ENCODE measurements around the gene GOLT1A.
"Not testable (repeated sequence)": the region's sequence is repeated elsewhere in the genome, so short reads cannot be mapped to it uniquely, and the experiment has no call there.

GOLT1A gene

GRCh38 chr1:204246876-204247275 lies 33.1 kb upstream of the GOLT1A start:
- DNase-seq: no peak

GRCh38 chr1:204242920-204243319 lies 29.1 kb upstream of the GOLT1A start:
- DNase-seq: no peak

DNA sequence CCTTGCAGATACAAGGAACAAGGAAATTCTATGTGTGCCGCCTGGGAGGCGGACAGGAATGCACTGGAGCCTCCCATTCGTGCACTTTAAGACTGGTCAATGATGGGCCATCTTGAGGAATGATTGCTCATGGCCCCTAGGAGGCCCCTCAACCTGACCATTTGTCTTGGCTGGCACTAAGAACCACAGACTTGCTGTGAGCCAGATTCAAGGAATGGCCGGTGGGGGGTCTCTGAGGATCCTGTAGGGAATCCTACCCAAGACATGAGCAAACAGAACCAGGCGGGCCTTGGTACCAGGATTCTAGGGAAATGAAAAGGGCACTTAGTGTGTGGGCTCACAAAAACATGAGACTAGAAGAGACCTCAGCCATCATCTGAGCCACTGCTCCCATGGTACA lies 28.1 kb upstream of the GOLT1A start:
- DNase-seq: no peak

DNA sequence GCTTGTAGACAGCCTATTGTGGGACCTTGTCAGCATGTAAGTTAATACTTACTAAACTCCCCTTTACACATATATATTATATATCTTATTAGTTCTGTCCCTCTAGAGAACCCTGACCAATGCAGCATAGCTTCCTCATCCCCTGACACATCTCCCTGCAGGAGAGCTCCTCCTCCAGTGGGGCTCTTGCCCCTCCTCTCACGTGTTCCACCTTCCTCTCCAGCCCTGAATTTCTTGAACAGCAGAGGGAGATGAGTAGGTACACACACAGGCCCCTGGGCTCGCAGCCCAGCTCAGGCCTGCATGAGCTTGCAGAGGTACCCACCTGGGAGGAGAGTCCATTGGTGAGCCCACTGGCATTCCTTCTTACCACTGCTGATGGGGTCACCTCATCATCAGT lies 27.3 kb upstream of the GOLT1A start:
- no peak for DNase-seq

GRCh38 chr1:204240233-204240632 lies 26.4 kb upstream of the GOLT1A start:
- DNase-seq: no peak

DNA sequence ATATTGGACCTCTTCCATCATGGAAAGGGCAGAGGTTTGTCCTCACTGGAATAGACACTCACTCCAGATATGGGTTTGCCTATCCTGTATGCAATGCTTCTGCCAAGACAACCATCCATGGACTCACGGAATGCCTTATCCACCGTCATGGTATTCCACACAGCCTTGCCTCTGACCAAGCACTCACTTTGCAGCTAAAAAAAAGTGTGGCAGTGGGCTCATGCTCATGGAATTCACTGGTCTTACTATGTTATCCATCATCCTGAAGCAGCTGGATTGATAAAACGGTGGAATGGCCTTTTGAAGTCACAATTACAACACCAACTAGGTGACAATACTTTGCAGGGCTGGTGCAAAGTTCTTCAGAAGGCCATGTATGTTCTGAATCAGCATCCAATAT lies 25.6 kb upstream of the GOLT1A start:
- not testable (repeated sequence) for DNase-seq

GRCh38 chr1:204238520-204238919 lies 24.7 kb upstream of the GOLT1A start:
- DNase-seq: not testable (repeated sequence)

GRCh38 chr1:204237515-204237914 lies 23.7 kb upstream of the GOLT1A start:
- not testable (repeated sequence) for DNase-seq

- no peak for DNase-seq
Observed at GRCh38 chr1:204232526-204232925, 18.7 kb upstream of the GOLT1A start.

GRCh38 chr1:204230211-204230610 lies 16.4 kb upstream of the GOLT1A start:
- no peak for DNase-seq

- no peak for DNase-seq
Observed at GRCh38 chr1:204228896-204229295, 15.1 kb upstream of the GOLT1A start.

DNA sequence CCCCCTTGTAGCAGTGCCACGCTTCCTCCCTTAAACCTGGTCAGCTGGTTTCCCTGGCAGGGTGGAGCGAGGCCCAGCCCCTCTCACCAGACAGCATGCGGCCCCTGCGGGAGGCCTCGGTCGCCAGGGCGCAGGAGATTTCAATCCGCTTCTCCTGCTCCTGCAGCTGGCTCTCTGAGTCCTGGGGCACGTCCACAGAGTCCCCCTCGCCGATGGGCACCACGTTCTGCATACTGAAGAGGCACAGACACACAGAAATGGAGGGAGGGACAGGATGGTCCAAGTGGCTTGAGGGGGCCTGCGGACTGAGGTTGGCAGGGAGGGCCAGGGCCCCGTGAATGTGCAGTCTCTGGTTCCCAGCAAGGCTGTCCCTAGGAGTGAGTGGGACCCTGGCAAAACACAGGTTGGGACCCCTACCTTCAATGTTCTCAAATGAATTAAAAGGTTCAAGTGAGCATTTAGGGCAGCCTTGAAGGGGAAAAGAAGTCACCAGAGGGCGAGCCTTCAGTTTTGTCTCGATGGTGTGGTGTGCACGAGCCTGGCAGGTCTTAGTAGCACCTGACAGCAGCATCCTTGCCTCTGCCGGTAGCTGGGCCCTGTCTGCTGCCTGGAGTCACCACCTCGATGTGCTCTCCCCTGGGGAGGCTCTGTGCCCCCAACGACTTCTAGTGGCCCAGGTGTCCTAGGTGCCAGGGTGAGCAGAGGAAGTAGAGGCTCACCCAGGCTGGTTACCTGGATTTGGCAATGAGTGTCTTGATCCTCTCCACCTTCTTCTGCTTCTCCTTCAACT lies 14.4 kb upstream of the GOLT1A start:
- no peak for DNase-seq

- no peak for DNase-seq
Observed at GRCh38 chr1:204227351-204227750, 13.6 kb upstream of the GOLT1A start.

GRCh38 chr1:204225841-204226735 lies 12.3 kb upstream of the GOLT1A start:
- DNase-seq: no peak

DNA sequence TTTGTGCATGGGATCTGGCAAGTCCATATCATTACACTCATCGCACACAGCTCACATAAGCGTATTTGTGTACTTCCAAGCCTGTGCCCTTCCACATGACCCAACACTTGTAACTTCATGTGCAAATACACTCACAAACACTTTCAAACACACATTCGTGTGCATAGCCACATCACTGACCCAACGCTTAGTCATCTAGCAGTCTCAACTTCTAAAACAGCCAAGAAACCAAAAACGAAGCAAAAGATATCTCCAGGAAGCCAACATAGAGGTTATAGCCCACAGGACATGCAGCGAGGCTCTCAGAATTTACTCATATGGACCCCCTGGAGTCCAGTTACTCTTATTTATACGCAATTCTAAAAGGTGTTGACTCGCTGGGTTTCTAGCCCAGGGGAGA lies 10.9 kb upstream of the GOLT1A start:
- no peak for DNase-seq

DNA sequence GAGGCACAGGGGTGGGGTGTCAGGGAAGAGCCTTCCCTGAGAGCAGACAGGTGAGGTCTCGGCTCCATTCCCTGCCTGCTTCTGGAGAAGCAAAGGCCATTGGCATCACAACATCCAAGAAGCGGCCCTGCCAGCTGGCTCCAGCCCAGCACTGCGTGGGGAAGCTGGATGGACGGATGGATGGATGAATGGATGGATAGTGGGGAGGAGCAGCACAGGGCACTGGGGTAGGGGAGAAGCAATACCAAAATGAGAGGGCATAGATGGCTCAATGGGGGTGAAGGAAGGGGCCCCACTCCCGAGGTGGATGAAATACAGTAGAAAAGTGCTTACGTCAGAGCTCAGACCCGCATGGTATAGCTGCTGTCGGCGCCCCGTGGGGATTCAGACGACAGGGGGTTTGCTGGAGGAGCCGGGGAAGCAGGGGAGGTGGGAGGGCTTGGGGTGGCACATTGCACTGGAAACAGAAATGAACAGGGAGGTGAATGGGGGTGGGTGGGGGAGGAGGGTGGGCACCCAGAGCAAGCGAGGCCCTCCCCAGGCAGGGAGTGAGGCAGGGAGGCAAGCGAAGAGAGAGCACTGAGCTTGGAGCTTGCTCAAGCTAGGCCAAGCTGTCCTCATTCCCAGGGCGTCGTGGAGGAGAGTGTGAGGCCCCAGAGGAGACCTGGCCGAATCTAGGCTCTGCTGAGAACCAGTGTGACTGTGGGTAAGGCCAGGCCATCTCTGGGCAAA lies 9.5 kb upstream of the GOLT1A start:
- DNase-seq: no peak

GRCh38 chr1:204222764-204223055 lies 8.9 kb upstream of the GOLT1A start:
- DNase-seq: no peak

DNA sequence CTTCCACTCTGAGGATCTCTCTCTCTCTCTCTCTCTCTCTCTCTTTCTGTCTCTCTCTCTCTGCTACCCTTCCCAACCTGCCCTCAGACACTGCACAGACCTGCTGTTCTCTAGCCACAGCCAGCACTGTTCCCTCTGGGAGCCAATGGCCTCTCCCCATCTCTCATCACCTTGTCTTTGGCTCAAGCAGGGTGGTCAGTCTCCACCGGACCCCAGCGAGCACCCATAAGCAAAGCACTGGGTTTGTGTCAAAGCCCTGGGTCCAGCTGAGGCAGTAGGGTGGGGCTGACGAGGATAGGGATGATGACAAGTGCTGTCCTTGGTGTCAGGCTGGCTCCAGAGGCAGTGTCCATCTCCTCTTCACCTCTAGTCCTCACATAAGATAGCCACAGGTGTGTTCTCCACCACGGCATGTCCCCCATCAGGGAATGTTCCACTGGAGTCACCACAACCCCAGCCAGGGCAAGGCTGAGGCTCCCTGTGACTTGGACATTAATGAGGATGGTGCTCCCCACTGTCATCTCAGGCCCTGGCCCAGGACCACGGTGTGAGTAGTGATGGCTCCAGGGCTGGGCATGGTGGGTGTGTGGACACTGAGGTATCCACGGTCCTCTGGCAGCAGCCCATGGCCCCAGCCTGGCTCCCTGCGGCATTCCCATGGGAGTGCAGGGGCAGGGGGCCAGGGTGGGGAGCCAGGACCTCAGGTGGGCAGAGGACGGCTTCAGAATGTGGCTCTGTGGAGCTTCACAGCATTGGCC lies 8.4 kb upstream of the GOLT1A start:
- DNase-seq: no peak

DNA sequence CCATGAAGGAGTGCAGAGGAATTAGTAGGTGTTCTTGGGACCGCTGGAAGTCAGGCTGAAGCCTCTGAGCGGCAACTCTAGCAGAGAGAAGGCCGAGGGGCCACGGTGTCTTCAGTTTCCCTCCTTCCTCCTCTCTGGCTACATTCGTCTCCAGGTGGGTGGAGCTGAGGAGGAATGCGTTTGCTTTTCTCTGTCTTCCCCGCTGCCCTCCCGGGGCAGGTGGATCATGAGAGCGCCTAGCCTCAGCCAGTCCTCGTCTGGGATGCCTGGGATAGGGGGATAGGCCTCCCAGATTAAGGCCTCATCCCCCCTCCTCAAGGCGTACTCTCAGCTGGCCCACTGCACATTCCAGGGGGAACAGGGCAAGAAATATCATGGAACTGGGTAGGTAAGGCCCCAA lies 7.5 kb upstream of the GOLT1A start:
- DNase-seq: no peak

DNA sequence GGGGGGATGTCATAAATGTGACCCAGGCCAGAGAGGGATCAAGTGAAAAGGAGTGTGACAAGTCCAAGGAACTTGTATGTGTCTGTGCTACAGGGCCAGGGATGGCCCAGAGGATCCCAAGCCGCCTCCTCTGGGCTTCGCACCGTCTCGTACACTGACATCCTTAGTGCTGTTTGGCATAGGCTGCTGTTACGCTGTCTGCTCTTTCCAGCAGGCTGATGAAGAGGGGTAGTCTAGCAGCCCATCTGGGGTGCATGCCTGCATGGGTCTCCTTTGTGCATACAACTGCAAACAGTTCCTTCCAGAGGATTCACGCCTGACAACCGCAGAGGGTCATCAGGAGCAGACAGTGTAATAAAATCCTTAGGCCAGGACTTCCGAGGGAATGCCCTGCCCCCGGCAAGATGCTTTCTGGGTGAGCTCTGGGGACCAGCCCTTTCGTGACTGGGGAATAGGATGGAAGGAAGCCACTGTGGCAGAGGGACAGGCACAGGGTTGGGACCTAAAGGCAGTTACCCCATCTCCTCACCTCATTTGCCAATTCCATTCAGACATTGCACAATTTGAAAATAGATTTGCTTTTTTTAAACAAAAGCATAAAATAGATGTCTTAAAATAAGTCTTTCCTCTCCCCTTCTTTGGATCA lies 6.3 kb upstream of the GOLT1A start:
- DNase-seq: no peak

DNA sequence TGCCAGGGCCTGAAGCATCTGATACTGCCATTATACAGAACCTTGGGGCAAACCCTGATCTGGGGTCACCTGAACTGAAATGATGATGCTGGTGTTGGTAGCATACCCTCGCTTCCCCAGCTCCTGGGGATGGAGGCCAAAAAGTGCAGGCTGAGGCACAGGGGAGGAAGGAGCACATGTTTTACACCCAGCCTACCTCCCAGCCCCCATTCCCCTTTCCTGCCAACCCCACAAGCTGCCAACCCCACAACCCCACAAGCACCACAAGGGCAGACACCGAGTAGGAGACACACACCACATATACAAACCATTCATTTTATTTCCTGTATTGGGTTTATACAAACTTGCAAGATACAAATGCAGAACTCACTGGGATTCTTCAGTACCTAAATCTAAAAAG lies 4.8 kb upstream of the GOLT1A start:
- no peak for DNase-seq

- DNase-seq: no peak
Observed at GRCh38 chr1:204217648-204218000, 3.8 kb upstream of the GOLT1A start.
